ENCODE data around the gene REEP3.
"Not testable (repeated sequence)": the region's sequence is repeated elsewhere in the genome, so short reads cannot be mapped to it uniquely, and the experiment has no call there.

The REEP3 gene

DNA sequence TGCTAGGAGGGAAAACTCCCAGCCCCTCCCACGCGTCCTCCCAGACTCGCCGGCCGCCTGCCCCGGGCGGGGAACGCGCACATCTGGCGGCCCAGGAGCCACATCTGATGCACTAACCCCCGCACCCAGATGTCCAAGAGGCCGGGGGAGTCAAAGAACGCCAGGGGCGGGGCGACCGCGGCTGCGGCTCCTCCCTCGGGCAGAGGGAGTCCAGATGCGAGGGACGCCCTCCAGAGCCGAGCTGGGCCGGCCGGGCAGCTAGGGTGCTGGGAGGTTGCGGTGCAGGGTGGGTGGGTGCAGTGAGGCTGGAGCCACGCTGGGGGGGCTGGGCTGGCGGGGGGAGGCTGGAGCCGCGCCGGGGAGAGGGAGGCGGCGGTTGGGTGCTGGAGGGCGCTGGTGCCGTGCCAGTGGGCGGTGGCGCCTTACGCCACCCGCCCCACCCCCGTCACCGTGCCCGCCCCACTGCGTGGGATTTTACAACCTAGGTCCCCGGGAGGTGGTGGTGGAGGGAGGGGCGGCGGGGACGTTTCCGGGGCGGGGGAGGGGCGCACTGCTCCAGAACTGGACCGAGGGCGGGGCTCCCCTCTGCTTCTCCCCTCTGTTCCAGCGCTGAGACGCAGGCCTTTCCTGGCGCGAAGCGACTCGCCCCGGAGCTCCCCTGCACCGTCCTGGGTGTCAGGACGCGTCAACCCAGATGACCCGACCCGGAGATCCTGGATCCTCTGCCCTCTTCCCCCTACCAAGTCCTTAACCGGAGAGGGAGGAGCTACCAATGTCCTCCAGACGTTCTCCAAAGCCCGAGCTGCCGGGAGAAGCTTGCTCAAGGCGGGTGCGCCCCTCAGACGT is 109.1 kb downstream of the REEP3 start:
- DNase-seq (ENCODE audit: low spot score) = peak; percentile 75

DNA sequence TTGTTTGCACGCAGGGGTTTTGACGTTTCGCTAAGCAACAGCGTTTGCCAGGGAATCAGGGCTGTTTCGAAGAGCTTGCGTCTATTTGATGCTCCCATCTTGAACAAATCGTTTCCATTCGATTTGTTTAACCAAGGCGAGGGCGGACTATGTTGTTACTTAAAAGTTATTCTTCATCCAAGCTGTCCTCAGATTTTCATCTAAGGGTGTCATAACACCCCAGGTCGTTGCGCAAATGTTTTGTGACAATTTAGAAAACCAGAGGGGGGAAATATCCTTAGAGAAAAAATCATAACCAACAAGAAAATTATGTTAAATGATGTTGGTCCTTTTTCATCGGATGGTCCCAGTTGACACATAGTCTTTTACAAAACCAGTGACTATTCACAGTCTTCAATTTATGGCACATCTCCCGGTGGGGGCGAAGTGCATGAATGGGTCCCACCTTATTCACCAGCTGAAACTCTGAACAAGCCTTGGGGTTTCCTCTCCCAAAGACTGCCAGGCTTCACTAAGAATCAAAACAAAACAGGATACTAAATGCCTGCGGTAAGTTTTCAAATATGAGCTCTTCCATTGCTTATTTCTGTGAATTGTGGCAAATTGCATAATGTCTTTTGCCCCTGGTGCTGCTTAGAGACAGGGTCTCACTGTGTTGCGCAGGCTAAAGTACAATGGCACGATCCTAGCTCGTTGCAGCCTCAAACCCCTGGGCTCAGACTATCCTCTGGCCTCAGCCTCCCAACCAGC is 109.9 kb downstream of the REEP3 start:
- DNase-seq (ENCODE audit: low spot score) = no peak

DNA sequence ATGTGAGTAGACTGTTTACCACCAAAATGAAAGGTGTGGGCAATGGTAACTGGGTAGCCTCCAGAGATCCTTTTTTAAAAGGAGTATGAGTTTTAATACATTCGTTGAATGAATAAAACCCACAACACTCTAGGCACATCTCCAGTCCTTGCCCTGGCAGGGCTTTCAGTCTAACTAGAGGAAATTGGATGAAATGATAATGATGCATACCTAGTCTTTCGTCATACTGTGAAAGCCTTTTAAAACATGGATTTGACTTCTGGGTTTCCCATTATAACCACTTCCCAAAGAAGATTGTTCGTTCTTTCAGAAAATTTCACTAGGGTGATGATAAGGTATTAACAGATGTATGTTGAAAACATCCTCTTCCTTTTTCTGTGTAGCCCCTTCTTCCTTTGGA is 110.8 kb downstream of the REEP3 start:
- no peak for DNase-seq (ENCODE audit: low spot score)

DNA sequence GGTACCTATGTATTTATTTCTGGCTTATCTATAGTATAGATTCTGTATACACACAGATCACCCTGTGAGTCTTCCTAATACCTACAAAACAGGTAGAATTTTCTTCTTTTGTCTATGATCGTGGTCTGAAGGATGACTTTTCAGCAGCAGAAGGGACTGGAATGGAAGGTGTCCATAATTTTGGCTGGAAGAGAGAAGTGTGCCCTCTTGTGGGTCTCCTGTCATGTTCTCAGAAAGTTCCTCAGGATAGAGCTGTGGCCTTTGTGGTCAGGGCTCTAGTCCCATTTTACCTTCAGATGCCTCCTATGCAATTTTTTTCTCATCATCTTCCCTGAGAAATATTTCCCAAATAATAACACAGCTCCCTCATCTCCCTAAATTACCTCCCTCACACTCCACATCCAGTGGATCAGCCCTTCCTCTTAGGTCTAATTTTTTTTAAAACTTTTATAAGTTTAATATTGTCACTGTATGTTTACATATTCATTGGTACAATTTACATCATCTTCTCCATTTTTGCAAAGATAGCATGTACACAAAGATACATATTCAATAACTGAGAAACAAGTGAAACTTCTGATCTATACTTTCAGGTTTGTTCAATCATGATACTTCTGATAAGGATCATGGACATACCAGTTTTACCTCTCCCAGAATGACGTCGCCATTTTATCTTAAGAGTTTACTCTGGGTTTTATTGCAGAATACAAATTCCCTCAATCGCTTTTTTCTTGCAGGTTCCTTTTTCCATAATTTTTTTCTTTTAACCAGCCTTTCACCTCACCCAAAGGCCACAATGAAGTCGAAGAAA is 112.7 kb downstream of the REEP3 start:
- DNase-seq (ENCODE audit: low spot score) = no peak

DNA sequence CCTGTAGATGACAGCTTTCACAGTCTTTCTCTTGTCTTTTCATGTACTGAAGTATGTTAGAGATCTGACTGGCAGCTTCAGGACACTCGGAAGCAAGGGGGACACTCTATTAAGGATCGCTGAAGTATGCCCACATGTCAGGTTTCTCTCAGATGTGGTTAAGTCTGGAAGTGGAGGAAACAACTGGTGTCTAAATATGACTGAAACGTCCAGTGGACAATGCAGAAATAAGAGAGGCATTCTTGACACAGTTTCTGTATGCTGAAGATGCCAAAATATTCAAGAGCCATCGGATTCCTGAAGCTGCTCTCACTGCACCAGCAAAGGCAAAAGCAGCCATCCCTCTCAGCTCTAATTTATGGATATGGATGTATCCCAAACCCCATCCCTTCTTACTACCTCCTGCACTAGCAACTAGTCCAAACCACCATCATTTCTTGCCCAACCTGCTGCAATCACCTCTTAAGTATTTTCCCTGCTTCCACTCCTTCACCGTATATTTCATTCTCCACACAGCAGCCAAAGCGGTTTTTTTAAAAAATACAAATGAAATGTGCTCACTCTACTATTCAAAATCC is 113.4 kb downstream of the REEP3 start:
- no peak for DNase-seq (ENCODE audit: low spot score)

DNA sequence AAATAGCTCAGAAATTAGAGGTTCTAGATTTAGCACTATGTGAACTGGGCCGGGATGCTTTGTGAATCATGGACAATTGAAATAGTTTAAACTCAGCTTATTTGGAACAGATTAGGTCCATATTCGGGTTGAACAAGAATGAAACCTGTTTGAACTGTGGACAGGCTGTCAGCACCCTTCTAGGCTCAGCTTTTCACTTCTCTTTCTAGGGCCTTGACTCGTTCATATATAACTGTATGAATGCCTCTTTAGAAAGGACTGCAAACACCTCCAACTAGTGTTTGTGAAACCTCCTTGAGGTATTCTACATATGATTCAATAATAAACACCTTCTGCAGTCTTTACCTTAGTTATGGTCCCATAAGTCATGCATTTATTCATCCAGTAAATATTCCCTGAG is 115.6 kb downstream of the REEP3 start:
- DNase-seq (ENCODE audit: low spot score) = no peak

DNA sequence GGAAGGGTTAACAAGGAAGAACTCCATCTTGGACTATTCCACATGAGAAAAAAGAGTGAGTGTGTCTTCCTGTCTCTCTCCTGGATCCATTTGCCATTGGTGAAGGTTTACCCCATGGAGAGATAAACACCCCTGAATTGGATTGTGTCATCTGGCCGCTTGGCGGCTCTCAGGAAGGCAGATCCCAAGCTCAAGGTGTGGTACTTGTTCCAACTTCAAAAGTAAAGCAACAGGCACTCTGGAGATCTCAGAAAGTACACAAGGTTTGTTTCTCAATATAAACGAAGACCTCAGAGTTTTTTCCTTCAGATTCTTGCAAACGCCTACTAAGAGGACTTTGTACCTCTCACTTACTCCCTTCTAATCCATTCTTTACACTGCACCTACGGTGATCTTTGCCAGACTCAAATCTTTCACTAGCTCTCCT is 116.7 kb downstream of the REEP3 start:
- no peak for DNase-seq (ENCODE audit: low spot score)

DNA sequence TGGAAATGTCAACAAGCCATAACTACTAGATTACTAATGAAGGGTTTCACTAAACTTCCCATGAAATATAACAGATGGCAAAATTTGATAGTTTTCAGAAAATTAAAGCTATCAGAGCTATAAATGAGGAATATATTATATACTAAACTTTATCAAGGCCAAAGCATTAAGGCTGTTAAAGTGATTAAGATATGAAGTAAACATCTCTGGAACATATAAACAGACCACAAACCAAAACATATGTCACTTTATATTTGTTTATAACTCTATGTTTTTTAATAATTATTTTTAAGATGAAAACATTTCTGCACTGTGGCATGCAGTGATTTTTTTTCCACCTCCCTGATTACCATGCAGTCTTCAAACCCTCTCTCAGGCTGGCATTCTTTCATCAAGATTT is 120.2 kb downstream of the REEP3 start:
- DNase-seq (ENCODE audit: low spot score) = no peak

DNA sequence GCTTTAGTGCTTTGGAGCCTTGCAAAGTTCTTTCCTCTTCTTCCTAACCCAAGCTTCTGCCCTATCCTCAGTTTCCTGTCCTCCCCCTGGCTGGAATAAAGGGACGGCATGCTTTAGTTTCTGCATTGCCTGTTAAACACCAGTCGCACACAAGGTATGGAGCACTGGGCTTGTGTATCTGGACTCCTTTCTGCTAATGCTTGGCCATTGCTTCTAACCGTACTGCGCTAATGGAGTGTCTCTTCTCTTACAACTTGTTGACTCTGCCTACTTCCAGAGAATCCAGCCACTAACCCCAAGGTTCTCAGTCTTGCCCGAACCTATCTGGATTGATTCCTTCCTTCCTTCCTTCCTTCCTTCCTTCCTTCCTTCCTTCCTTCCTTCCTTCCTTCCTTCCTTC is 120.6 kb downstream of the REEP3 start:
- no peak for DNase-seq (ENCODE audit: low spot score)

DNA sequence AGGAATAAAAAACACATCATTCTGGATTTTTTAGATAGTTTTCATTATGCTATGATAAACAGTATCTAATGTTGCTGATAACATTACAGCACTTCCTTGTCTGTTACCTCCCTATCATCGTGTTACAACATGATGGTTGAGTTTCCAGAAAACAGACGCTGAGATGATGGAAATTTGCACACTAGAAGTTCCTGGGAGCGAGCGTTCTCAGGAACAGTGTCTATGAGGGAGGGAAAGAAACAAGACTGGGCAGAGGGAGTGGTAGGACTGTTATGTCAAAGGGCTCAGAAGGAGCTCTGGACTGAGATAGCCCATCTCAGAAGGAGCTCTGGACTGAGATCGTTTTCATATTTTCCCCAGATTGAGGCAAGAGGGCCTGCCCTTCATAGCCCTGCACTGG is 121.6 kb downstream of the REEP3 start:
- no peak for DNase-seq (ENCODE audit: low spot score)

DNA sequence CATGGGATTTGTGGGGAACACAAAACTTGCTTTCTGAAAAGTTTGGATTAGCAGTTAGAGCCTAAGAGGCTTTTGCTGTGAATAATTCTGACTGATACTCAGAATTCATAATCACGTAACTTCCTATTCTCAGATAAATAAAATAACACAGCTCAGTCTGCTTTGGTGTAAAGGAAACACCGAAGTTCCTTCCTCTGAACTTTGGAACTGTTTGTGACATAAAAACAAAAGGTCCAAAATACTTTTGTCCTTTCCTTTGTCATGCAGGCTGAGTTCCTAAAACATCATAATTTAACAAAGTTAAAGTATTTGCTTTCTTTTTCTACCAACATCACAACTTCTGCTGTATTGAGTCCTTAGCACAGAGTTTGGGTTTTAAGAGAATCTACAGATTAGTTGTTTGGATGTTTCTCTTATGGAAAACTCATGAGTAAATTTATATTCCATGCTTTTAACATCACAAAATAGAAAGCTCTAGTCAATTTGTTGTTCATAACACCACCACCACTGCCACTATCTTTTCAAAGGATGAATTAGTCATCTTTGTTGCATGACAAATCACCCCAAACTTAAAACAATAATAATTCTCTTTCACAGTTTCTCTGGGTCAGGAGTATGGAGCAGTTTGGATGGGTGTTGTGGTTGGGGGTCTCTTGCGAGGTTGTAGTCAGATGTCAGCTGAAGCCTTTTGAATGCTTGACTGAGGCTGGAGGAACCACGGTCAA is 123.4 kb downstream of the REEP3 start:
- DNase-seq (ENCODE audit: low spot score) = no peak

DNA sequence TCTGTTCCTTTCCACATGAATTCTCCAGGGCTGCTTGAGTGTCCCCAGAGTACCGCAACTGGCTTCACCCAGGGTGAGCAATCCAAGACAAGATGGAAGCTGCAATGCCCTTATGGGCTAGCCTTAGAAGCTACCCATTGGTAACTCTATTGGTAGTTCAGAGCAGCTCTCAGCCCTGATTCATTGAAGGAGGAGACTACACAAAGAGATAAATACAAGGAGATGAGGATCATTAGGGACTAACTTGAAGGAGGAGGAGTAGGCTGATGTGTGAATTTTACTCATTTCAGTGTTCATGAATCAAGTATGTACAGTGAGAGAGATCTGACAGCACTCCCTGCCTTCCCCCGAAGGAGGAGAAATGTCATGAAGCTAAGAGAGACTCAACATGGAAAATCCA is 124.0 kb downstream of the REEP3 start:
- DNase-seq (ENCODE audit: low spot score) = no peak

DNA sequence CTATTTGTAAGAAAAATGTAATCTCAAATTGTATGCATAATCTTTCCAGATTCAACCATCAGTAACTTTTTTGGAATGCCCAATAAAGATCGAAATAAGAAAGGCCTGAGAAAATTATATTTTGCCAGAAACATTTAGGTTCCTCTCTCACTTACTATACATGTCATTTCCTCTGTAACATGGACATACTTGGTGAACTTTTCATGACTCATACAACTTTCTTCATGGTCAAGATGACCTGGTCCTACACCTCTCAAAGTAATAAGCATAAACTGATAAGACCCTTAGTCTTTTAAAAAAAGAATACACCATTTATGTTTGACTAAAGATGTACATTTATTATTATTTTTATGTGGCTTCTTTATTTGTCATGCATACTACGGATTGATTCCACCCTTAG is 125.3 kb downstream of the REEP3 start:
- DNase-seq (ENCODE audit: low spot score) = no peak

DNA sequence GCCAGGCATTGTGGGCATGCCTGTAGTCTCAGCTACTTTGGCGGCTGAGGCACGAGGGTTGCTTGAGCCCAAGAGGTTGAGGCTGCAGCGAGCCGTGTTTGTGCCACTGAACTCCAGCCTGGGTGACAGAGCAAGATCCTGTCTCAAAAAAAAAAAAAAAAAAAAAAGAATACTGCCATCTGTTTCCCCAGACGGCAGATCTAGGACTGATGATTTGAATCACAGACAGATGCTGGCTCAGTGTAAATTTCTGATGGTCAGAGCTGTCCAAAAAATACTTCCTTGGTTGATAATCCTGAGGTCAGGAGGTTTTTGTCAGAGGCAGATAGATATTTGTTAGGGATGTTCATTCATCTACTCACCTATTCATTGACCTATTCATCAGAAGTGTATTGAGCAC is 130.7 kb downstream of the REEP3 start:
- no peak for DNase-seq (ENCODE audit: low spot score)

DNA sequence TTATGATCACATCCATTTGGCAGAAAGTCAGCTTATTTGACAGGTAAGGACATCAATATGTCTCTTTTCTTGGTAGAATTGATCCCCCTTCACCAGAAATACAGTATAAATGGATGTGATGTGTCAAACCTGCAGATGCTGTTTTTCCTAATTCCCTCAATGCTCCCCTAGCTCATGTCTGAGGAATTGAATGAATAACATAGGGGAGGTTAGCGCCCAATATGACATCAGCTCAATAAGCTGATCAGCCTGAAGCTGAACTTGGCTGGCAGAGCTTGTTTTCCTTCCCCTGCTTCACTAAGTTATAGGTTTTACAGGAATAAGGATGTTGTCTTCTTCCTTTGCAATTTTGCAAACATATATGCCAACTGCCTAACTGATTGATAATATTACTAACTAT is 132.5 kb downstream of the REEP3 start:
- DNase-seq (ENCODE audit: low spot score) = no peak

DNA sequence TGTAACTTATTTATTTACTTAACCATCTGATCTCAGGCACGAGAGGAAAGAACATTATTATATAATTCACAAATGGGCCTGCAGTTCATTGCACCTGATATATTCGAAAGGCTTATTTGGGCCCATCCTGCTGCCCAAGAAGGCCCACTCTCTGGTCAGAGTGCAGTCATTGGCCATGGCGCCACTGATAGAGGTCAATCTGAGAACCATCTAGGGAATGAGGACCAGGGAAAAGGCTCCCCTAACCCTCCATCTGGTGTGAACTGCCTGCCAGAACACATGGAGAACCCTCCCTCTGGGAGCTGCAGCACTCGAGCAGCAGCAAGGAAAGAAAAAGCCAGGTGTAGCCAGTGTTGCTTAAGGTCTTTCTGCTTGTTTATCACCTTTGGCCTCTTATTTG is 136.6 kb downstream of the REEP3 start:
- no peak for DNase-seq (ENCODE audit: low spot score)

DNA sequence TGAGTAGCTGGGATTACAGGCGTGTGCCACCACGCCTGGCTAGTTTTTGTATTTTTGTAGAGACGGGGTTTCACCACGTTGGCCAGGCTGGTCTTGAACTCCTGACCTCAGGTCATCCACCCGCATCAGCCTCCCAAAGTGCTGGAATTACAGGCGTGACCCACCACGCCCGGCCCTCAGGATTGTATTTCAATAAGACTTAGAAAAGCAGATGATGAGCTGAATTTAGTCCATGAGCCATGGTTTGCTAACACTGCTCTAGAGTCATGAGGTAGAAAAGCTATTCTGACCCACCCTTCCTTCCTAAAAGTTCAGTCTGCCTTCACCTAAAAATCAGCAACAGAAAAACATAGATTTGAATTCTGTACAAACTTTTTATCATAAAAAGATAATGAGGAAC is 139.7 kb downstream of the REEP3 start:
- not testable (repeated sequence) for DNase-seq (ENCODE audit: low spot score)

DNA sequence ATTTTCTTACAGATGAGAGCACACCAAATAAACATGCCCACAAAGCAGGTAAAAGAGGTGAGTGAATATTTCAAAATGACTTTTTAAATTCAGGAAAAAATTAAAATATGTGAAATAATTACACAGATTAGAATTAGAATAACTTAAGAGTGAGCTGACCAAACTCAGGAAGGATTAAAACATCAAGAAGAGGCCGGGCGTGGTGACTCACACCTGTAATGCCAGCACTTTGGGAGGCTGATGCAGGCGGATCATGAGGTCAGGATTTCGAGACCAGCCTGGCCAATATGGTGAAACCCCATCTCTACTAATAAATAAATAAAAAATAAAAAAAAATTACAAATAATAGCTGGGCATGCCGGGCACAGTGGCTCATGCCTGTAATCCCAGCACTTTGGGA is 140.1 kb downstream of the REEP3 start:
- no peak for DNase-seq (ENCODE audit: low spot score)

DNA sequence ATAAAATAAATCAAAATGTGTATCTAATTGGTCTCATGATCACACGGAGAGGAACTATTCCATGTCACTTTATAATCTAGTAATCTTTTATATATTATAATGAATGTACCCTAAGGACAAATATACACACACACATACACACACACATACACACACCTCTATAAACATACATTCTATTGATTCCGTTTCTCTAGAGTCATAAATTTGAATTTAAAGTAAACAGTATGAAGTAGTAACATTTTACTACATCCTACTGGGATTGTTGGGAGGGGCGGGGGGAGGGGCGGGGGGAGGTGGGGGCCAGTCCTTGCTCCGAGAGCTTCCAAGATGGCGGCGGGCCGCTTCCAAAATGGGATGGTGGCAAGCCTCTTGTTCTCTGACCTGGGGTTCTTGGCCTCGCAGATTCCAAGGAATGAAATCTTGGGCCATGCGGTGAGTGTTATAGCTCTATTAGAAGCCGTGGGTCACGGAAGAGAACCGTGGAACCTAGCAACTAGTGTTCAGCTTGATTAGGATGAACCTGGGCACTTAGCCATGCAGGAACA is 143.2 kb downstream of the REEP3 start:
- no peak for DNase-seq (ENCODE audit: low spot score)

DNA sequence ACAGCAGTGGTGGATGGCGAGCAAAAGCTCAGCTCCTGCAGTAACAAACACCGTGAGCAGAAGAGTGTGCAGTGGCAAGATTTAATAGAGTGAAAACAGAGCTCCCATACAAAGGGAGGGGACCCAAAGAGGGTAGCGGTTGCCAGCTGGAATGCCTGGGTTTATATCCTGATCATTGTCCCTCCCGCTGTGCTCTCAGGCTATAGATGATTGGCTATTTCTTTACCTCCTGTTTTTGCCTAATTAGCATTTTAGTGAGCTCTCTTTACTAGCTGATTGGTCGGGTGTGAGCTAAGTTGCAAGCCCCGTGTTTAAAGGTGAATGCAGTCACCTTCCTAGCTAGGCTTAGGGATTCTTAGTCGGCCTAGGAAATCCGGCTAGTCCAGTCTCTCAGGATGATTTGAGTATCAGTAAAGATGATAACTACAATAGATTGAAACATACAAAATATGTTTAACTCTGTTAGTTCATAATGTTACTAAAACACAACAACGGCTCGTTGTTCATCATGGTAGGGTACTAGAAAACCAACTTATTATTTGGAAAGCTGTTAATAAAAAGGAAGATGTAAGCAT is 143.9 kb downstream of the REEP3 start:
- not testable (repeated sequence) for DNase-seq (ENCODE audit: low spot score)

DNA sequence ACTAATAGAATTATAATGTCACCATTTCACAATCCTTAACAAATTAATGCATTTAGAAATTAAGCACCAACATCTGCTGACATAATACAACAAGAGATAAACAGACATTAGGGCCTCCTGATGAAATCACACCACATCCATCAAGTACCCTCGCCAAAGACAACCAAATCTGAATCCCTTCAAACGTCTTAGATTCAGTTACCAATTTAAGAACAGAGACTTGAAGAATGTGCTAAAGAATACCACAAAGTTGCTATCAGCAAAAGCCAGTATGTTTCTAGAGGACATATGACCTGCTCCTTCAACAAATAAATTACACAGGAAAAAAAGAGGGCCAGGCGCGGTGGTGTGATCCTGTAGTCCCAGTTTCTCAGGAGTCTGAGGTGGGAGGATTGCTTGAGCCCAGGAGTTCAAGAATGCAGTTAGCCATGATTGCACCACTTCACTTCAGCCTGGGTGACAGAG is 144.5 kb downstream of the REEP3 start:
- DNase-seq (ENCODE audit: low spot score) = no peak

Measured in CD4-positive, alpha-beta T cell treated with Interleukin-6 at 100 ng/mL for 8 hours (primary cell).